Ishikawa (cell line): ENCODE measurements around the gene ZNF718.

Source experiments
- CEBPB ChIP-seq: IDR thresholded peaks from 2 replicates; pipeline ENCODE4 v1.6.1; 2012
- EP300 ChIP-seq: IDR thresholded peaks from 2 replicates; pipeline ENCODE4 v1.6.1; 2012; ENCODE audit warnings: borderline replicate concordance
- FOXM1 ChIP-seq: IDR thresholded peaks from 2 replicates; pipeline ENCODE4 v1.6.1; 2012; ENCODE audit warnings: low read depth, borderline replicate concordance
- REST ChIP-seq: IDR thresholded peaks from 2 replicates; pipeline ENCODE4 v1.6.1; 2012; ENCODE audit warnings: low read depth, mild to moderate bottlenecking
- TAF1 ChIP-seq: IDR thresholded peaks from 2 replicates; pipeline ENCODE4 v1.6.1; 2012; ENCODE audit warnings: low read depth, mild to moderate bottlenecking
- TCF12 ChIP-seq: IDR thresholded peaks from 2 replicates; pipeline ENCODE4 v1.6.1; 2012; ENCODE audit warnings: low read depth
- YY1 ChIP-seq: IDR thresholded peaks from 2 replicates; pipeline ENCODE4 v1.6.1; 2012; ENCODE audit warnings: low read depth

- TF ChIP-seq TAF1 (no peak), YY1 (no peak), TCF12 (no peak), EP300 (no peak), FOXM1 (no peak), CEBPB (no peak), REST (no peak)
Observed at GRCh38 chr4:205097-205756, 80.9 kb downstream of the ZNF718 start.
